Measurements from ENCODE around the gene SCD5.
A peak's percentile ranks its signal among the peaks of the same experiment; 100 is the strongest.

The SCD5 gene

DNA sequence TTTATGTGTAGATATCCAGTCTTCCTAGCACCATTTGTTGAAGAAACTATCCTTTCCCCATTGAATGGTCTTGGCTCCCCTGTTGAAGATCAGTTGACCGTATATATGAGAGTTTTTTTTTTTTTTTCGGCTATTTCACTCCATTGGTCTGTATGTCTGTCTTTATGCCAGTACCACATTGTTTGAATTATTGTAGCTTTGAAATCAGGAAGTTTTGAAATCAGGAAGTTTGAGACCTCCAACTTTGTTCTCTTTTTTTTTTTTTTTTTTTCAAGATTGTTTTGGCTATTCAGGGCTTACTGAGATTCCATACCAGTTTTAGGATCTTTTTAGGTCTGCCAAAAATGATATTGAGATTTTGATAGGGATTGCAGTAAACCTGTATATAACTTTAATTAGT, 4.3 kb upstream of the SCD5 start:
- ChIA-PET POLR2A (no interaction called here), CTCF (interaction anchor here (0.6 to 1.4 kb wide), 3 partner anchors 9 to 460 kb away, joined by 3 read pairs; no protein-coding TSS in a partner anchor)

DNA sequence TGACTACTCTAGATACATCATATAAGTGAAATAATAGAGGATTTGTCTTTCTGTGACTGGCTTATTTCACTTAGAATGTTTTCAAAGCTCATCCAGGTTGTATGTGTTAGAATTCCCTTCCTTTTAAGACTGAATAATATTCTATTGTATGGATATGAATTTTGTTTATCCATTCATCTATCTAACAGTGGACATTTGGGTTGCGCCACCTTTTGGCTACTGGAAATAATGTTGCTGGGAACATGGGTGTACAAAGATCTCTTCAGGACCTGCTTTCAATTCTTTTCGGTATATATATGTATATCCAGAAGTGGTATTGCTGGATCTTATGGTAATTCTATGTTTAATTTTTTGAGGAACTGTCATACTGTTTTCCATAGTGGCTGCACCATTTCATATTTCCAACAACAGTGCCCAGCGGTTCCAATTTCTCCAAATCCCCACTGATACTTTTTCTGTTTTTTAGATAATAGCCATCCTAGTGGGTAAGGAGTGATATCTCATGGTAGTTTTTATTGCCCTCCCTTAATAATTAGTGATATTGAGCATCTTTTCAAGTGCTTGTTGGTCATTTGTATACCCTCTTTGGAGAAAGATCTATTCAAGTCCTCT, 3.4 kb upstream of the SCD5 start:
- Histone ChIP-seq H3K9me3 (ENCODE audit: control insufficient read depth, insufficient read depth, low read depth, low read length) (no peaks in the 10 kb centered on the region), H3K4me1 (ENCODE audit: control insufficient read depth, insufficient read depth, low read length) (peaks cover 2% of the 10 kb centered on the region; the same call in 1 of the 2 replicates), H3K27ac (ENCODE audit: extremely low read depth, low read depth, low read length) (no peak overlapping the region), H3K36me3 (ENCODE audit: control insufficient read depth in 2 of 2, insufficient read depth in 1 of 2, low read length in 2 of 2) (no peaks in the 10 kb centered on the region), H3K4me3 (ENCODE audit: low read depth, low read length) (no peak overlapping the region)
- CTCF ChIA-PET, result interaction anchor here (0.5 to 1.4 kb wide), 5 partner anchors 10 to 379 kb away, joined by 3 to 5 read pairs (median 3); no protein-coding TSS in a partner anchor
- POLR2A ChIA-PET, result no interaction called here
- TF ChIP-seq YY1 (tag by site-specific recombination; IDR thresholded peaks at IDR 0.05), result no peak
- TF ChIP-seq ZNF660 (tag by site-specific recombination; IDR thresholded peaks at IDR 0.05), result no peak
- TF ChIP-seq ZNF837 (tag by site-specific recombination; IDR thresholded peaks at IDR 0.05), result no peak

More for the DNA sequence above, 4.3 kb upstream of the SCD5 start:
- Histone ChIP-seq H3K27ac (ENCODE audit: extremely low read depth, low read depth, low read length) (no peak overlapping the region), H3K4me1 (ENCODE audit: control insufficient read depth, insufficient read depth, low read length) (no peaks in the 10 kb centered on the region; the same call in 1 of the 2 replicates), H3K4me3 (ENCODE audit: low read depth, low read length) (no peak overlapping the region), H3K36me3 (ENCODE audit: control insufficient read depth in 2 of 2, insufficient read depth in 1 of 2, low read length in 2 of 2) (no peaks in the 10 kb centered on the region), H3K9me3 (ENCODE audit: control insufficient read depth, insufficient read depth, low read depth, low read length) (no peaks in the 10 kb centered on the region)
- TF ChIP-seq ZNF777 (tag by site-specific recombination; IDR thresholded peaks at IDR 0.05; ENCODE audit: borderline replicate concordance), result no peak
- no peak for TF ChIP-seq KLF17 (tag by site-specific recombination; IDR thresholded peaks at IDR 0.05)
- no peak for TF ChIP-seq ZNF211 (tag by site-specific recombination; IDR thresholded peaks at IDR 0.05; ENCODE audit: low read depth)
- TF ChIP-seq ZNF121 (tag by site-specific recombination; IDR thresholded peaks at IDR 0.05), result no peak
- no peak for TF ChIP-seq ZFP41 (tag by site-specific recombination; IDR thresholded peaks at IDR 0.05; ENCODE audit: borderline replicate concordance)
- no peak for TF ChIP-seq KLF9 (tag by site-specific recombination; IDR thresholded peaks at IDR 0.05; ENCODE audit: low read depth)
- no peak for TF ChIP-seq ZNF514 (tag by site-specific recombination; IDR thresholded peaks at IDR 0.05)
- no peak for TF ChIP-seq ZNF510 (tag by site-specific recombination; IDR thresholded peaks at IDR 0.05; ENCODE audit: insufficient replicate concordance)
- TF ChIP-seq ZNF610 (tag by site-specific recombination; IDR thresholded peaks at IDR 0.05; ENCODE audit: borderline replicate concordance), result no peak

DNA sequence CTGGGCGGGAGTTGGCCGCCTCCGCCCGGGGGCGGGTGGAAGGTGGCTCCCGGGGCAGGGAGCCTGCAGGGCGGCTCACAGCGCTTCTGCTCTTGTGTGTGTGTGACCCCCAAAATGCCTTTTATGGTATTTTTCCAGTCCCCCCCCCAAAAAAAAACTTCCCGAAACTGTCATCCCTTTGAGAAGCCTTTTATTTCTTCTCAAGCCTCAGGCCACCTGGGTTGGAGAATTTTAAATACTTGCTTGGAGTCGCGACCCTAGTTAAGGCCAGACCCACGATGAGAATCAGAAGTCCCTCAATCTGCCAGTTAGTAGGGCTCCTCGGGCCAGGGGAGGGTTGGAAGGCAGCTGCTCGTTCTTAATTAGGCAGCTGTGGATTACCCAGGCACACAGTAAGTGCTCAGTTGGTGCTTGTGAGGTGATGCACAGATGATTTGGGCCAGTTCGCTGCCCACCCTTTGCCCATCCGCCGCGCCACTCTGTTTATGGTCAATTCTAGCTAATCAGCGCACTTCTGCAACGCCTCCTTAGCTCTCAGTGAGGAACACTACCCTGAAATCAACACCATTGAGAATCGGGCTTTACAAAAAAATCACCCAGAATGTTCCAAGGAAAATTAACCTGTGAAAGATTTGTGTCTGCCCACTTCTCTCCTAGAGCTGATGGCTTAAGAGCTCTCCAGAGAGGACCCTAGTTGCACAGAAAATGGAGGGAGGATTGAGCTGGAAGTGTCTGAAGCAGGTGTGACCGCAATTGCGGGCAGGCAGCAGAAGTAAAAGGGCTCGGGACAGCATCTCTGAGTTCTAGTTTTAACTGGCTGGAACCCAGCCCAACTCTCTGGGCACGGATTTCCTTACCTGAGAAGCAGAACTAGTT, 648 bp upstream of the SCD5 start:
- Histone ChIP-seq H3K4me3 (ENCODE audit: low read depth, low read length) (peak overlapping the region; percentile 66), H3K36me3 (ENCODE audit: control insufficient read depth in 2 of 2, insufficient read depth in 1 of 2, low read length in 2 of 2) (peaks cover 0 to 6% of the 10 kb centered on the region in 2 experiments; a peak in 2 of 3 replicates), H3K9me3 (ENCODE audit: control insufficient read depth, insufficient read depth, low read depth, low read length) (no peaks in the 10 kb centered on the region), H3K4me1 (ENCODE audit: control insufficient read depth, insufficient read depth, low read length) (peaks cover 3% of the 10 kb centered on the region), H3K27ac (ENCODE audit: extremely low read depth, low read depth, low read length) (no peak overlapping the region; the same call in 1 of the 2 replicates)
- ChIA-PET POLR2A (interaction anchor here (0.7 to 2.0 kb wide), 6 partner anchors 10 to 77 kb away, joined by 3 to 14 read pairs (median 4); no protein-coding TSS in a partner anchor), CTCF (interaction anchor here (0.6 to 1.7 kb wide), 5 partner anchors 14 to 189 kb away, joined by 3 read pairs; no protein-coding TSS in a partner anchor)
- TF ChIP-seq, protein P1, sequence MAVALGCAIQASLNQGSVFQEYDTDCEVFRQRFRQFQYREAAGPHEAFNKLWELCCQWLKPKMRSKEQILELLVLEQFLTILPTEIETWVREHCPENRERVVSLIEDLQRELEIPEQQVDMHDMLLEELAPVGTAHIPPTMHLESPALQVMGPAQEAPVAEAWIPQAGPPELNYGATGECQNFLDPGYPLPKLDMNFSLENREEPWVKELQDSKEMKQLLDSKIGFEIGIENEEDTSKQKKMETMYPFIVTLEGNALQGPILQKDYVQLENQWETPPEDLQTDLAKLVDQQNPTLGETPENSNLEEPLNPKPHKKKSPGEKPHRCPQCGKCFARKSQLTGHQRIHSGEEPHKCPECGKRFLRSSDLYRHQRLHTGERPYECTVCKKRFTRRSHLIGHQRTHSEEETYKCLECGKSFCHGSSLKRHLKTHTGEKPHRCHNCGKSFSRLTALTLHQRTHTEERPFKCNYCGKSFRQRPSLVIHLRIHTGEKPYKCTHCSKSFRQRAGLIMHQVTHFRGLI (tag by site-specific recombination; IDR thresholded peaks at IDR 0.05), result no peak; the same call in 1 of the 2 replicates
- TF ChIP-seq ZNF664 (tag by site-specific recombination; IDR thresholded peaks at IDR 0.05) (no peak), GLIS2 (tag by site-specific recombination; IDR thresholded peaks at IDR 0.05) (0 out of 2 replicates have a peak, but pooled peaks have one; percentile 7), ZNF114 (tag by site-specific recombination; IDR thresholded peaks at IDR 0.05) (no peak), KLF9 (tag by site-specific recombination; IDR thresholded peaks at IDR 0.05; ENCODE audit: low read depth) (no peak), SP3 (tag by site-specific recombination; IDR thresholded peaks at IDR 0.05) (0 out of 2 replicates have a peak, but pooled peaks have one; percentile 12), ZNF112 (tag by site-specific recombination; IDR thresholded peaks at IDR 0.05) (no peak), ZNF692 (tag by site-specific recombination; IDR thresholded peaks at IDR 0.05) (no peak)
- TF ChIP-seq, protein P2, sequence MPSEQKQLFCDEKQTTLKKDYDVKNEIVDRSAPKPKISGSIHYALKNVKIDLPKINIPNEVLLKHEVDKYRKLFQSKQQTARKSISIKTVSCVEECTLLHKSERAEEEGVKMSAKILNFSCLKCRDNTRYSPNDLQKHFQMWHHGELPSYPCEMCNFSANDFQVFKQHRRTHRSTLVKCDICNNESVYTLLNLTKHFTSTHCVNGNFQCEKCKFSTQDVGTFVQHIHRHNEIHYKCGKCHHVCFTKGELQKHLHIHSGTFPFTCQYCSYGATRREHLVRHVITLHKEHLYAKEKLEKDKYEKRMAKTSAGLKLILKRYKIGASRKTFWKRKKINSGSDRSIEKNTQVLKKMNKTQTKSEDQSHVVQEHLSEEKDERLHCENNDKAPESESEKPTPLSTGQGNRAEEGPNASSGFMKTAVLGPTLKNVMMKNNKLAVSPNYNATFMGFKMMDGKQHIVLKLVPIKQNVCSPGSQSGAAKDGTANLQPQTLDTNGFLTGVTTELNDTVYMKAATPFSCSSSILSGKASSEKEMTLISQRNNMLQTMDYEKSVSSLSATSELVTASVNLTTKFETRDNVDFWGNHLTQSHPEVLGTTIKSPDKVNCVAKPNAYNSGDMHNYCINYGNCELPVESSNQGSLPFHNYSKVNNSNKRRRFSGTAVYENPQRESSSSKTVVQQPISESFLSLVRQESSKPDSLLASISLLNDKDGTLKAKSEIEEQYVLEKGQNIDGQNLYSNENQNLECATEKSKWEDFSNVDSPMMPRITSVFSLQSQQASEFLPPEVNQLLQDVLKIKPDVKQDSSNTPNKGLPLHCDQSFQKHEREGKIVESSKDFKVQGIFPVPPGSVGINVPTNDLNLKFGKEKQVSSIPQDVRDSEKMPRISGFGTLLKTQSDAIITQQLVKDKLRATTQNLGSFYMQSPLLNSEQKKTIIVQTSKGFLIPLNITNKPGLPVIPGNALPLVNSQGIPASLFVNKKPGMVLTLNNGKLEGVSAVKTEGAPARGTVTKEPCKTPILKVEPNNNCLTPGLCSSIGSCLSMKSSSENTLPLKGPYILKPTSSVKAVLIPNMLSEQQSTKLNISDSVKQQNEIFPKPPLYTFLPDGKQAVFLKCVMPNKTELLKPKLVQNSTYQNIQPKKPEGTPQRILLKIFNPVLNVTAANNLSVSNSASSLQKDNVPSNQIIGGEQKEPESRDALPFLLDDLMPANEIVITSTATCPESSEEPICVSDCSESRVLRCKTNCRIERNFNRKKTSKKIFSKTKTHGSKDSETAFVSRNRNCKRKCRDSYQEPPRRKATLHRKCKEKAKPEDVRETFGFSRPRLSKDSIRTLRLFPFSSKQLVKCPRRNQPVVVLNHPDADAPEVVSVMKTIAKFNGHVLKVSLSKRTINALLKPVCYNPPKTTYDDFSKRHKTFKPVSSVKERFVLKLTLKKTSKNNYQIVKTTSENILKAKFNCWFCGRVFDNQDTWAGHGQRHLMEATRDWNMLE (tag by site-specific recombination; conservative IDR thresholded peaks at IDR 0.05; ENCODE audit: low read depth), result no peak
